Endothelial cell (in vitro differentiated cells): ENCODE results near the gene LCN9. TPM values are rescaled to one million over a fixed set of nuclear protein-coding genes. Genes with fewer than 3 reads are reported as not detected.

Source experiments
- DNase-seq: peaks from one replicate; pipeline ENCODE4 v3.0.0; 2021; ENCODE audit warnings: low spot score
- H3K27ac Mint-ChIP-seq: one replicate; pipeline ENCODE4 v1.8.0; 2021; ENCODE audit warnings: mixed read lengths, inconsistent platforms; ENCODE audit not compliant: unreplicated experiment
- H3K27me3 Mint-ChIP-seq: one replicate; pipeline ENCODE4 v1.8.0; 2021; ENCODE audit warnings: mild to moderate bottlenecking, moderate library complexity, mixed read lengths, inconsistent platforms; ENCODE audit not compliant: unreplicated experiment
- H3K36me3 Mint-ChIP-seq: one replicate; pipeline ENCODE4 v1.8.0; 2021; ENCODE audit warnings: mild to moderate bottlenecking, low read depth, mixed read lengths, inconsistent platforms; ENCODE audit not compliant: unreplicated experiment
- H3K4me1 Mint-ChIP-seq: one replicate; pipeline ENCODE4 v1.8.0; 2021; ENCODE audit warnings: mild to moderate bottlenecking, mixed read lengths, inconsistent platforms; ENCODE audit not compliant: unreplicated experiment
- H3K4me3 Mint-ChIP-seq: one replicate; pipeline ENCODE4 v1.8.0; 2021; ENCODE audit warnings: mild to moderate bottlenecking, mixed read lengths, inconsistent platforms; ENCODE audit not compliant: unreplicated experiment
- H3K9me3 Mint-ChIP-seq: one replicate; pipeline ENCODE4 v1.8.0; 2021; ENCODE audit warnings: mixed read lengths, inconsistent platforms; ENCODE audit not compliant: unreplicated experiment
- total RNA-seq: library from RNA; stranded (reverse); fragmentation: NEBNext Ultra II Directional; extraction: Animal tissue kit (Norgen Biotek cat#: 25700); gene quantifications from one replicate; pipeline ENCODE4 v1.2.1, GENCODE V29; 2021; ENCODE audit not compliant: unreplicated experiment
- TF ChIP-seq, protein P1 (sequence below): fragments of 200-600 bp; sonication (generic); IDR thresholded peaks from one replicate; pipeline ENCODE4 v1.5.0; 2021; ENCODE audit warnings: antibody characterized with exemption; ENCODE audit not compliant: unreplicated experiment

Gene LCN9
- total RNA-seq, 1 donor from 2014 or later = not detected

- no peak within 1 kb of the TSS for H3K4me3 Mint-ChIP-seq
- peak; percentile 92 for DNase-seq
- no peak within 1 kb of the TSS for H3K27ac Mint-ChIP-seq
- H3K9me3 Mint-ChIP-seq = no peaks in the 10 kb centered on the region
- H3K27me3 Mint-ChIP-seq = peaks cover 5% of the 10 kb centered on the region
- TF ChIP-seq, protein P1, sequence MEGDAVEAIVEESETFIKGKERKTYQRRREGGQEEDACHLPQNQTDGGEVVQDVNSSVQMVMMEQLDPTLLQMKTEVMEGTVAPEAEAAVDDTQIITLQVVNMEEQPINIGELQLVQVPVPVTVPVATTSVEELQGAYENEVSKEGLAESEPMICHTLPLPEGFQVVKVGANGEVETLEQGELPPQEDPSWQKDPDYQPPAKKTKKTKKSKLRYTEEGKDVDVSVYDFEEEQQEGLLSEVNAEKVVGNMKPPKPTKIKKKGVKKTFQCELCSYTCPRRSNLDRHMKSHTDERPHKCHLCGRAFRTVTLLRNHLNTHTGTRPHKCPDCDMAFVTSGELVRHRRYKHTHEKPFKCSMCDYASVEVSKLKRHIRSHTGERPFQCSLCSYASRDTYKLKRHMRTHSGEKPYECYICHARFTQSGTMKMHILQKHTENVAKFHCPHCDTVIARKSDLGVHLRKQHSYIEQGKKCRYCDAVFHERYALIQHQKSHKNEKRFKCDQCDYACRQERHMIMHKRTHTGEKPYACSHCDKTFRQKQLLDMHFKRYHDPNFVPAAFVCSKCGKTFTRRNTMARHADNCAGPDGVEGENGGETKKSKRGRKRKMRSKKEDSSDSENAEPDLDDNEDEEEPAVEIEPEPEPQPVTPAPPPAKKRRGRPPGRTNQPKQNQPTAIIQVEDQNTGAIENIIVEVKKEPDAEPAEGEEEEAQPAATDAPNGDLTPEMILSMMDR = peak; percentile 99
- no peaks in the 10 kb centered on the region for H3K36me3 Mint-ChIP-seq
- H3K4me1 Mint-ChIP-seq = no peaks in the 10 kb centered on the region
Measured at GRCh38 chr9:135701959-135702721, 39.0 kb downstream of the LCN9 start, which contains the start of gene KCNT1. Gene KCNT1, plus strand, starts transcription at chr9:135702185. Its CDS starts 74 bp downstream, at chr9:135702259.

DNA sequence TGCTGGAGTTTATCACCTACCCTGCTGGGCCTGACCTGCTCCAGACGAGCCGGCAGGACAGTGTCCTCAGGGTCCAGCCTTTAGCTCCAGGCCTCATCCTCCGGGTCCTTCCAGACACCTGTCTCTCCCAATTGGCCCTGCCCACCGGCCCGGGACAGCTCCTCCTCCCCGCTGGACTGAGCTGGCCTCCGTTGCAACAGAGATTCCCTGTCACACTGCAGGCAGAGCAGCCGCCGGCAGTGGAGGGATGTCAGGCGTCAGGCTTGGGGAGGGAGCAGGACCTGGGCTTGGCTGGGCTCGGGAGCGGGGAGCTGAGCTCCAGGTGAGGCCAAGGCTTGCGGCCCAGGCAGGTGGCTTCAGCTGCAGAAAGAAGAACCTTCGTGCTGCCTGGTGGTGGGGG, 40.6 kb downstream of the LCN9 start:
- Mint-ChIP-seq H3K27me3 (peaks cover 10% of the 10 kb centered on the region), H3K4me1 (no peaks in the 10 kb centered on the region), H3K27ac (no peak overlapping the region), H3K4me3 (no peak overlapping the region), H3K36me3 (no peaks in the 10 kb centered on the region), H3K9me3 (no peaks in the 10 kb centered on the region)
- TF ChIP-seq, protein P1 = no peak
- no peak for DNase-seq

DNA sequence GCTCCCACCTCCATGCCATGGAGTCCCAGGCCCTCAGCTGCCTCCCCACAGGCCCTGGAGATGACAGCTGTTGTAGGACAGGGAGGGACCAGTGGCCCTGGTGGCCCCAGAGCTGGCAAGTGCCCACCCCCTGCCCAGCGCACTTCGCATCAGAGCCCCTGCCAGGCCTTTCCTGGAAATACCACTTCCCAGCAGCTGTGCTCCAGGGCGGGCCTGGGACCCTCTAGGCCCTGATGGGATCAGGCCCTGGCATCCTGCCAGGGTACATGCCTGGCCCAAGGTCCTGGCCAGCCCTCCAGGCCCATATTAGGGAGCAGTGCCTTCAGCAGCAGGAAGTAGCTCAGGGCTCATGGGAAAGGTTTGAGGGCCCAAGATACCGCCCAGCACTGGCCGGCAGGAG, 41.4 kb downstream of the LCN9 start:
- Mint-ChIP-seq H3K36me3 (no peaks in the 10 kb centered on the region), H3K27me3 (peaks cover 11% of the 10 kb centered on the region), H3K9me3 (no peaks in the 10 kb centered on the region), H3K27ac (no peak overlapping the region), H3K4me1 (no peaks in the 10 kb centered on the region), H3K4me3 (no peak overlapping the region)
- DNase-seq = no peak
- TF ChIP-seq, protein P1 = no peak

DNA sequence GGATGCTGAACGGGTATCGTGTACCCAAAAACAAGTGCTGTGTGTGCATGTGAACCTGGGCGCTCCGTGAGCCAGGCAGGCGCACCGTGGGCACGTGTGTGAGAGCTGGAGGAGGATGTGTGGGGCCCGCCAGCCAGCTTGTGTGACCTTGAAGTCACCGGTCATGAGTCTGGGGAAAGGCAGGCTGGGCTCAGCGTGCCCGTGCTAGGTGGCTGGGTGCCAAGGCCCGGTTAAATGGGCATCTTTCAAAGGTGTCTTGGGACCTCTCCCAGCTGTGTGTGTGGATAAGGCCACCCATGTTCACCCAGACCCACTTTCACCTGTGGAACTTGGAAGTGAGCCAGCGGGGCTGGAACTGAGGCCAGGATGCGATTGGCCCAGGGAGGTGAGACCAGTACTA, 42.3 kb downstream of the LCN9 start:
- TF ChIP-seq, protein P1 = no peak

DNA sequence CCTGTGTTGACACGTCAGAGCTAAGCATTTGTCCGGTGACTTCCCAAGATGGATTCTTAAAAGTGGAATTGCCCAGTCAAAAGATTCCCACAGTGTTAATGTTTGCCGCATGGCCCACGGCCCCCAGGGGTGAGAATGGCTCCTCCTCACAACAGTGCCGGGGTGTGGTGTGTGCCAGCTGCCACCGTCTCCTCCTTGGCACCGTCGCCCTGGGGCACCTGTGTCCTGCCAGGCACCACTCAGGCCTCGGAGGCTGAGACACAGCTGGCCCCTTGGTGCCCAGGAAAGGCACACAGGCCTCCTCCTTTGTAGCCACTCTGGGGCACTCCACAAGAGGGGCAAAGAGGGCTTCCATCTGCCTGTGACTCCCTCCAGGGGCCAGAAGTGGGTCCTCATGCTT, 43.2 kb downstream of the LCN9 start:
- no peak overlapping the region for H3K27ac Mint-ChIP-seq
- no peak for DNase-seq
- no peak overlapping the region for H3K4me3 Mint-ChIP-seq
- H3K9me3 Mint-ChIP-seq = no peaks in the 10 kb centered on the region
- TF ChIP-seq, protein P1 = no peak
- H3K36me3 Mint-ChIP-seq = no peaks in the 10 kb centered on the region
- no peaks in the 10 kb centered on the region for H3K4me1 Mint-ChIP-seq
- peaks cover 12% of the 10 kb centered on the region for H3K27me3 Mint-ChIP-seq

More for the DNA sequence above, 42.3 kb downstream of the LCN9 start:
- H3K27ac Mint-ChIP-seq = no peak overlapping the region
- no peaks in the 10 kb centered on the region for H3K36me3 Mint-ChIP-seq
- peaks cover 12% of the 10 kb centered on the region for H3K27me3 Mint-ChIP-seq
- DNase-seq = no peak
- H3K4me3 Mint-ChIP-seq = no peak overlapping the region
- no peaks in the 10 kb centered on the region for H3K9me3 Mint-ChIP-seq
- no peaks in the 10 kb centered on the region for H3K4me1 Mint-ChIP-seq
